ENCODE data around the gene TACC2. TPM values are rescaled to one million over a fixed set of nuclear protein-coding genes. Genes with fewer than 3 reads are reported as not detected.

The TACC2 gene
- total and polyA plus RNA-seq, 2 donors (not counting 3 experiments of a cell fraction or from before 2014, with no cell fraction given), result 14.4 to 46.2 TPM

- intact Hi-C loops (cut with micrococcal nuclease), result no loop called here
Observed at GRCh38 chr10:122288262-122288661, 299.3 kb downstream of the TACC2 start.

More at GRCh38 chr10:122288262-122288661, 299.3 kb downstream of the TACC2 start:
- DNase-seq (ENCODE audit: low read depth, low spot score) (no peak), FAIRE-seq (no peak)
- Histone ChIP-seq H3K9me1 (replicated peaks; ENCODE audit: control insufficient read depth, extremely low read depth, insufficient read depth, low read length) (no peaks in the 10 kb centered on the region), H3K27ac (ENCODE audit: insufficient read depth, low read depth, low read length) (no peak overlapping the region), H4K20me1 (replicated peaks; ENCODE audit: control insufficient read depth, extremely low read depth, insufficient read depth, low read length) (no peaks in the 10 kb centered on the region), H3K79me2 (ENCODE audit: control insufficient read depth, insufficient read depth, low read length) (no peaks in the 10 kb centered on the region), H3K9ac (replicated peaks; ENCODE audit: extremely low read depth, insufficient read depth, low read length) (no peak overlapping the region), H3K9me3 (replicated peaks; ENCODE audit: control insufficient read depth, insufficient read depth, low read length) (no peaks in the 10 kb centered on the region), H3K27me3 (ENCODE audit: control insufficient read depth in 2 of 2, insufficient read depth in 2 of 2, low read length in 2 of 2) (no peaks in the 10 kb centered on the region), H2AFZ (ENCODE audit: low read depth, low read length) (no peak overlapping the region), H3K4me2 (ENCODE audit: insufficient read depth, low read length) (no peak overlapping the region), H3K4me1 (ENCODE audit: control insufficient read depth, extremely low read depth, insufficient read depth, low read length) (no peaks in the 10 kb centered on the region), H3K4me3 (replicated peaks in 1 of 3; ENCODE audit: insufficient read depth in 1 of 3, low read depth in 1 of 3, low read length in 3 of 3) (no peak overlapping the region), H3K36me3 (ENCODE audit: control insufficient read depth in 2 of 2, extremely low read depth in 1 of 2, insufficient read depth in 2 of 2, low read length in 2 of 2) (no peaks in the 10 kb centered on the region)
- dilution Hi-C loops (cut with MboI; ENCODE audit: extremely low pct_ligation_motif_present, low sequenced_read_pairs), result loop anchor here (25.0 kb wide), 1 partner anchor 149 kb away; no protein-coding TSS in a partner anchor
- no peak for TF ChIP-seq POLR2AphosphoS5 (IDR thresholded peaks at IDR 0.05; ENCODE audit: insufficient read depth, low read depth, low read length)
- TF ChIP-seq FOS (IDR thresholded peaks at IDR 0.05; ENCODE audit: borderline replicate concordance, insufficient read depth, low read length), result no peak
- TF ChIP-seq, protein P1, sequence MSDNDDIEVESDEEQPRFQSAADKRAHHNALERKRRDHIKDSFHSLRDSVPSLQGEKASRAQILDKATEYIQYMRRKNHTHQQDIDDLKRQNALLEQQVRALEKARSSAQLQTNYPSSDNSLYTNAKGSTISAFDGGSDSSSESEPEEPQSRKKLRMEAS (IDR thresholded peaks at IDR 0.05; ENCODE audit: insufficient read depth, insufficient read length), result no peak
- no peak for TF ChIP-seq JUN (IDR thresholded peaks at IDR 0.05; ENCODE audit: borderline replicate concordance, insufficient read depth, insufficient read length, low read depth)
- no peak for TF ChIP-seq MYC (IDR thresholded peaks at IDR 0.05; ENCODE audit: low read depth, low read length)
- TF ChIP-seq EZH2 (IDR thresholded peaks at IDR 0.05; ENCODE audit: borderline replicate concordance, low read depth, low read length, severe bottlenecking), result no peak
- no peak for TF ChIP-seq CTCF (IDR thresholded peaks at IDR 0.05; ENCODE audit: extremely low read depth in 1 of 2, insufficient read depth in 1 of 2, low read depth in 1 of 2, low read length in 2 of 2)
- no peak for TF ChIP-seq POLR2A (IDR thresholded peaks at IDR 0.05; ENCODE audit: low read depth, low read length)
- TF ChIP-seq GATA2 (IDR thresholded peaks at IDR 0.05; ENCODE audit: insufficient read depth, insufficient read length, low read depth, low read length), result no peak
- BruUV-seq (replicated peaks), result no TSS peak
- POLR2A ChIA-PET, result no interaction called here
- CTCF ChIA-PET, result interaction anchor here (0.9 to 1.9 kb wide), 5 partner anchors 8 to 147 kb away, joined by 3 to 9 read pairs (median 4); no protein-coding TSS in a partner anchor
